ENCODE data around the gene CENPV. TPM values are rescaled to one million over a fixed set of nuclear protein-coding genes. Genes with fewer than 3 reads are reported as not detected.
A peak's percentile ranks its signal among the peaks of the same experiment; 100 is the strongest.

Gene CENPV
- total RNA-seq, 1 donor from 2014 or later, result 488 TPM

DNA sequence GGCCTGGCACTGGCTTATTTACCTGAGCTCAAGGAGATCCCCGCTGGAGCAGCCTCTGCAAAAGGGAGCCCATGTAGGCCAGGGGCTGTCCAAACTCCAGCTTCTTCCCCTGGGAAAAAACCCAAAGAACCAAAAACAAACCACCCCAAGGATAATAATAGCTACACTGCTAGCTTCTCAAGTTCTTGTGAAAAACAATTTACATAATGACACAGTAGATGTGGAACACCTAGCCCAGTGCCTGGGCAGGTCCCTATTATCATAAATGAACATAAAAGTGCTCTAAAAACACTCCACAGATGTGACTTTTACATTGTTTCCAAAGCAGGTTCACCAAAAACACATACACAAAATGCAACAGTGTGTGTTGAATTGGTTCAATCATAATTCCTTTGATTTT is 27.3 kb downstream of the CENPV start:
- no peak overlapping the region for H3K4me3 Mint-ChIP-seq
- DNase-seq (ENCODE audit: low read depth, low spot score), result no peak
- no peaks in the 10 kb centered on the region for H3K27me3 Mint-ChIP-seq (ENCODE audit: low read depth)
- peaks cover 2% of the 10 kb centered on the region for H3K36me3 Mint-ChIP-seq (ENCODE audit: low read depth)
- no peaks in the 10 kb centered on the region for H3K9me3 Mint-ChIP-seq
- no peak overlapping the region for H3K27ac Mint-ChIP-seq (ENCODE audit: unreplicated experiment)
- TF ChIP-seq, protein P1, sequence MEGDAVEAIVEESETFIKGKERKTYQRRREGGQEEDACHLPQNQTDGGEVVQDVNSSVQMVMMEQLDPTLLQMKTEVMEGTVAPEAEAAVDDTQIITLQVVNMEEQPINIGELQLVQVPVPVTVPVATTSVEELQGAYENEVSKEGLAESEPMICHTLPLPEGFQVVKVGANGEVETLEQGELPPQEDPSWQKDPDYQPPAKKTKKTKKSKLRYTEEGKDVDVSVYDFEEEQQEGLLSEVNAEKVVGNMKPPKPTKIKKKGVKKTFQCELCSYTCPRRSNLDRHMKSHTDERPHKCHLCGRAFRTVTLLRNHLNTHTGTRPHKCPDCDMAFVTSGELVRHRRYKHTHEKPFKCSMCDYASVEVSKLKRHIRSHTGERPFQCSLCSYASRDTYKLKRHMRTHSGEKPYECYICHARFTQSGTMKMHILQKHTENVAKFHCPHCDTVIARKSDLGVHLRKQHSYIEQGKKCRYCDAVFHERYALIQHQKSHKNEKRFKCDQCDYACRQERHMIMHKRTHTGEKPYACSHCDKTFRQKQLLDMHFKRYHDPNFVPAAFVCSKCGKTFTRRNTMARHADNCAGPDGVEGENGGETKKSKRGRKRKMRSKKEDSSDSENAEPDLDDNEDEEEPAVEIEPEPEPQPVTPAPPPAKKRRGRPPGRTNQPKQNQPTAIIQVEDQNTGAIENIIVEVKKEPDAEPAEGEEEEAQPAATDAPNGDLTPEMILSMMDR (conservative IDR thresholded peaks at IDR 0.05), result no peak
- peaks cover 9% of the 10 kb centered on the region for H3K4me1 Mint-ChIP-seq

DNA sequence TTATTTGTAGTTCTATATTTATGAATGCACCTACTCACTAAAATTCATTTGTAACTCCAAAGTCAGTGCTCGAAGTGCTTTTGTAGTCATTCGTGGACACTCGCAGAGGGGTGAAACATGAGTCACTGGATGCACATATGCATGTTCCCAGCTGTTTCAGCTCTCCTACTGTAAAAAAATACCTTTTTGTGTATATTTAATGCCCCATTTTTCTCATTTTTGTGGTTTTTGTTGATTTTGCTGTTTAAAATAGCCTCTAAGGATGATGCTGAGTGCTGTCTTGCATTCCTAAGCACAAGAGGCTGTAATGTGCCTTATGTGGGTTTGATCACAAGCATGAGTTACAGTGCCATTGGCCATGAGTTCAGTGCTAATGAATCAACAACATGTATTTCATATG is 30.6 kb downstream of the CENPV start:
- no peaks in the 10 kb centered on the region for H3K4me1 Mint-ChIP-seq
- no peaks in the 10 kb centered on the region for H3K27me3 Mint-ChIP-seq (ENCODE audit: low read depth)
- H3K9me3 Mint-ChIP-seq, result no peaks in the 10 kb centered on the region
- no peak overlapping the region for H3K27ac Mint-ChIP-seq (ENCODE audit: unreplicated experiment)
- TF ChIP-seq, protein P1 (conservative IDR thresholded peaks at IDR 0.05), result no peak
- H3K4me3 Mint-ChIP-seq, result no peak overlapping the region
- peaks cover 2% of the 10 kb centered on the region for H3K36me3 Mint-ChIP-seq (ENCODE audit: low read depth)
- no peak for DNase-seq (ENCODE audit: low read depth, low spot score)

DNA sequence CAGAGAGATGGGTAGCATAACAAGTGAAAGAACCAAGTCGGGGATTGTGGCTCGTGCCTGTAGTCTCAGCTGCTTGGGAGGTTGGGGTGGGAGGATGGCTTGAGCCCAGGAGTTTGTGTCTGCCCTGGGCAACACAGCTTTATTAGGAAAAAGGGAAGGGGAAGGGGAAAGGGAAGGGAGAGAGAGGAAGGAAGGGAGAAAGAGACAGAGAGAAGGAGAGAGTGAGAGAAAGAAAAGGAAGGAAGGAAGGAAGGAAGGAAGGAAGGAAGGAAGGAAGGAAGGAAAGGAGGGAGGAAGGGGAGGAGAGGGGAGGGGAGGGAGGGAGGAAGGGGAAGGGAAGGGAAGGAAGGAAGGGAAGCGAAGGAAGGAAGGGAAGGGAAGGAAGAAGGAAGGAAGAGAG is 33.3 kb downstream of the CENPV start:
- TF ChIP-seq, protein P1 (conservative IDR thresholded peaks at IDR 0.05), result no peak
- peaks cover 6% of the 10 kb centered on the region for H3K36me3 Mint-ChIP-seq (ENCODE audit: low read depth)
- H3K9me3 Mint-ChIP-seq, result no peaks in the 10 kb centered on the region
- no peaks in the 10 kb centered on the region for H3K27me3 Mint-ChIP-seq (ENCODE audit: low read depth)
- H3K4me1 Mint-ChIP-seq, result no peaks in the 10 kb centered on the region
- DNase-seq (ENCODE audit: low read depth, low spot score), result no peak
- H3K27ac Mint-ChIP-seq (ENCODE audit: unreplicated experiment), result no peak overlapping the region
- no peak overlapping the region for H3K4me3 Mint-ChIP-seq

DNA sequence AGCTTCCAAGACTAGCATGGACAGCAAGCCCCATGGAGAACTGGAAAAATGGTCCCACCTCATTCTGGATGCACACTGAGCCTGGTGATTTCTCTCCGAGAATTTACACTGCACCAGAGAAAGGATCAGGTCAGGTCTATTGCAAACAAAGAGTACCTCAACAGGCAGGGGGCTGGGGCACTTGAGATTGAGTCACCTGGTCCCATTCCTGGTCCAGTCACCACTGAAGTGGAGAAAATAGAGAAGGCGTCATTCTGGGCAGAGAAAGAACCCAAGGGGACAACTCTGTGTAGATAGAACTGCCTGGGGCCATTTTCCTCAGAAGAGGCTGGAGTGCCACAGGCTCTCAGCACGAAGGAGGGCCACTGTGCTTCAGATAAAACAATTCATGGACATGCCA is 38.4 kb downstream of the CENPV start:
- no peaks in the 10 kb centered on the region for H3K4me1 Mint-ChIP-seq
- H3K36me3 Mint-ChIP-seq (ENCODE audit: low read depth), result peaks cover 32% of the 10 kb centered on the region
- no peak for DNase-seq (ENCODE audit: low read depth, low spot score)
- peak overlapping the region; percentile 57 for H3K27ac Mint-ChIP-seq (ENCODE audit: unreplicated experiment)
- H3K4me3 Mint-ChIP-seq, result no peak overlapping the region
- H3K9me3 Mint-ChIP-seq, result peaks cover 6% of the 10 kb centered on the region
- H3K27me3 Mint-ChIP-seq (ENCODE audit: low read depth), result no peaks in the 10 kb centered on the region
- TF ChIP-seq, protein P1 (conservative IDR thresholded peaks at IDR 0.05), result no peak

DNA sequence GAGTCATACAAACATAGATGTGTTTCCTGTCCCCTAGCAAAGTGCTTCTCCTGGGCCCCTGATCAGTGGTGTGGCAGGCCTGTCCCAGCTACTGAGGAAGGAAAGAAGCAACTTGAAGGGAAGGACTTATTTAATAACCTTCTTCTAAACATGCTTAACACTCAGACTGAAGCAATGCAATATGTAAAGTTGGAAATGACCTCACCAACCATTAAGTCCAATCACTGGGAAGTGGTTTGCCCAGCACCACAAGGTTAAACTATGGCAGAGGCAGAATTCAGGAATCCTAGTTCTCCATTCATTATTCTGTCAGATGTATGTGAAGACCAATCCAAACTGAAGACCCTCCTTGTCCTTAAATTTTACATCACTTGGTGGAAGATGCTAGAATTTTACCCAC is 39.1 kb downstream of the CENPV start:
- Mint-ChIP-seq H3K27ac (ENCODE audit: unreplicated experiment) (peak overlapping the region; percentile 67), H3K36me3 (ENCODE audit: low read depth) (peaks cover 32% of the 10 kb centered on the region), H3K4me3 (no peak overlapping the region), H3K9me3 (peaks cover 6% of the 10 kb centered on the region), H3K4me1 (no peaks in the 10 kb centered on the region), H3K27me3 (ENCODE audit: low read depth) (no peaks in the 10 kb centered on the region)
- no peak for DNase-seq (ENCODE audit: low read depth, low spot score)
- TF ChIP-seq, protein P1 (conservative IDR thresholded peaks at IDR 0.05), result no peak
